ENCODE data around the gene PMM1.

Gene PMM1

DNA sequence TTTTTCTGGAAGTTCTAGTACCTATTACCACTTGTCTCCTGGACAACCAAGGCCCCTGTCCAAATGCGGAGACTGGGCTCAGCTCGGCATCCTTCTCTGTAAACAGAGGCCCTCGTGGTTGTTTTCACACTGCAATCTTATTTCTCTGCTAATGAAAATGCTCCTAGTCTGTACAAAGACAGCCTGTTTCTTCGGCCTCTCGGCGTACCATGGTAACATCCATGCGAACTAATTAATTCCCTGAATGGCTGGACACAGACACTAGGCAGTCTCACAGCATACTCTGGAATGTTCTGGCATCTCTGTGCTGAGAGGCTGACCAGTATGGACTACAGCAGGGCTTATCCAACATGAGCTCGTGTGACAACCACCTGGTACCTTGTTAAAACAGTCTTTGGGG lies 51.1 kb downstream of the PMM1 start:
- DNase-seq, result no peak

DNA sequence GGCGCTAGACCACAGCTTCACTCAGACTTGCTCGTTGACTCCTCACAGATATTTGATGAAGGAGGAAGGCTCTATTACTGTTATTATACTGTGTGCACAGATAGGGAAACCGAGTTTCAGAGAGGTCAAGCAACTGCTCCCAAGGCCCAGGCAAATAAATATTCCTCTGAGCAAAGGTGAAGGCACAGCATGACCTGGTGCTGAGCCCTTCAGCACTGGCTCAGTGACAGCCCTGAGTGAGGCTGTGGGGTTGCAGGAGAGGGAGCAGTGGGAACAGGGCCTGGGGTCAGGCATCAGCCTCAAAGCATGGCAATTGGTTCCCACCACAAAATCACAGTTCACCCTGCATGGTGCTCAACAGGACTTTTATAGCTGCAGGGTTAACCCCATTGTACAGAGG lies 52.4 kb downstream of the PMM1 start:
- DNase-seq, result no peak

DNA sequence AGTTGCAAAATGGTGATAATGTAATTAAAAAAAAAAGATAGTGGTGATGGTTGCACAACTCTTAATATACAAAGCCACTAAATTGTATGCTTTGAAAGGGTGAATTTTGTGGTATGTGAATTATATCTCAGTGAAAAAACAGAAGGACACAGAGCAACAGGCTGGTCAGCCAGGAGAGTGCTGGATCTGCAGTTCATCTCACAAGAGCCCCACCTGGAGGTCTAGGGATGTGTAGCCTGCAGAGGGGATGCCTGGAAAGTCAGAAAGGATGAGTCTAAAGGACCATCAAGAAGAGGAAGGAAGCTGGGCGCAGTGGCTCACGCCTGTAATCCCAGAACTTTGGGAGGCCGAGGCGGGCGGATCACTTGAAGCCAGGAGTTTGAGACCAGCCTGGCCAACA lies 54.4 kb downstream of the PMM1 start:
- DNase-seq, result no peak

DNA sequence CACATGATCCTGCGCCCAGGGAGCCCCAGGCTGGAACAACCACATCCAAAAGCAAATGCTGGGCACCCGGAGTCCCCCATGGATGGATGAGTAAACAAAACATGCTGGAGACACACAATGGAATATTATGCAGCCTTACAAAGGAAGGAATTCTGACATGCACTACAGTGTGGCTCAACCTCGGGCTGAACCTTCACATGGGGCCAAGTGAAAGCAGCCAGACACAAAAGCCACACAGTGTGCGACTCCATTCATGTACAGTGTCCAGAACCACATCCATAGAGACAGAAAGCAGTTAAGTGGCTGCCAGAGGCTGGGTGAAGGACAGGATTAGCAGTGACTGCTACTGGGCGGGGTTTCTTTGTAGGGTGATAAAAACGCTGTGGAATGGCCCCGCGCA lies 55.4 kb downstream of the PMM1 start:
- DNase-seq, result no peak

DNA sequence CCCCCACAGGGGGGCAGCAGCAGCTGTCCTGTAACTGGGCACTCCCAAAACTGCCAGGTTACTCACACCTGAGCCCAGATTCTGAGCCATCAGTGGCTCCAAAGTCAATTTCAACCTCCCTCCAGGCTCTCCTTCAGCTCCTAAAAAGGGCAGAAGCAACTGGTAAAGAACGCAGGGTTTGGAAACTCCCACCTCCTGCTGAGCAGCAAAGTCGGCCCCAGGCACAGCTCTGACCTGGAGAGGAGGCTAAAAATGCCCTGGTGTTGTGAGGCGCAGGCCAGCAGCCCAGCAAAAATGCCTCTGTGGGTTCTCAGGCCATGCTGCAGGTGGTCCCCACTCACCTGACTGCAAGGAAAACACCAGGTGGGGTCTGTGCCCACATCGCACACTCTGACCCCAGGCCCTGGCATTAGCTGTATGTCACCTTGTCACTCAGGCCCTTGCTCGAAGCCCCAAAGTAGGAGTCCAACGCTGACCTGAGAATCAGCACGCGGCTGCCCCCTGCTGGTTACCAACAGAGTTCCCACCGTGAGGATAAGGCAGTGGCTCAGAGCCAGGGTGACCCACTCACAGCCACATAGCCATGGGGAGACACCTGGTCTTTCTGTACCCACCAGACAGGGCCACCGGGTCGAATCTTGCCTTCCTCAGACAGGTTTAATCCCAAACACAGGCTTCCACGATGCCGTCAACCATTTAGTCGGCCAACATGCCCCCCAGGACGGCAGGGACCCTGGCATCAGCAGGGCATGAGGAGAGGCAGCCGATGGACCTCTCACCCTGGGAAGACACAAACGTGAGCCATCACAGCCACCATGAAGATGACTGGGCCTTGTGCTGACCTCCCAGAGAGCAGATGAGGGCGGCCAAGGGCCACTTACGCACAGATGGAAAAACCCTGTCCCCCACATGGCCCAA lies 56.5 kb downstream of the PMM1 start:
- no peak for DNase-seq

DNA sequence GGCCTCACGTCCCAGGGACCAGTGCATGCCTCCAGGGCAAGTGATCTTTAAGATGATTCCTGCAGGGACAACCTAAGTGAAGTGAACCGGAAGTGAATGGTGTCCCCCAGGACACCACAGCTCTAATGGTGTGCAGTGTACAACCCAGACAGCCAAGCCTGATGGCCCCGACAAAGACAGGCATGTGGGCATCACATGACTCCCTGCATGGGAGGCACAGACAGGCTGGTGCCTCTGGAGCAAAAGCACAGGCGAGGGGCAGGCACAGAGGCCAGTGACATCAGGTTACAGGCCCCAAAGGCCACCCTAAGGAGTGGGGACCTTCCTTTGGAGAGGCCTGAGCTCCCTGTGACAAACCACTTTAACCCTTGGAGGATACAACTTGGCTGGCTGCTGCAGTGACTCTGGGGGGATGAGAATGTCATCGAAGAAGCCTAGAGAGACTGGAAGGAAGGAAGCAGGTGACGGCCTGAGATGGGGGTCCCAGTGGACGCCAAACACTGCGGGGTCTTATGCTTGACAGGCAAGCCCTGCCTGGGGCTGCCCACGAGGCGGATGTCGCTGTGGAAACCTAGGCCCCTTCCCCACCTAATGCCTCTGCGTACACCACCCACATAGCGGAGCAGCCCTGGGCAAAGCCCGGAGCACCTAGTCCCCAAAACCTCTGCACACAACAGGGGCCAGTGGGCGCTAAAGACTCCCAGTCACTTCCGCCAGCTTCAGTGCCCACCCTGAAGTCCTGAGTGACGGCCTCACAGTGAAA lies 57.7 kb downstream of the PMM1 start:
- DNase-seq, result no peak

DNA sequence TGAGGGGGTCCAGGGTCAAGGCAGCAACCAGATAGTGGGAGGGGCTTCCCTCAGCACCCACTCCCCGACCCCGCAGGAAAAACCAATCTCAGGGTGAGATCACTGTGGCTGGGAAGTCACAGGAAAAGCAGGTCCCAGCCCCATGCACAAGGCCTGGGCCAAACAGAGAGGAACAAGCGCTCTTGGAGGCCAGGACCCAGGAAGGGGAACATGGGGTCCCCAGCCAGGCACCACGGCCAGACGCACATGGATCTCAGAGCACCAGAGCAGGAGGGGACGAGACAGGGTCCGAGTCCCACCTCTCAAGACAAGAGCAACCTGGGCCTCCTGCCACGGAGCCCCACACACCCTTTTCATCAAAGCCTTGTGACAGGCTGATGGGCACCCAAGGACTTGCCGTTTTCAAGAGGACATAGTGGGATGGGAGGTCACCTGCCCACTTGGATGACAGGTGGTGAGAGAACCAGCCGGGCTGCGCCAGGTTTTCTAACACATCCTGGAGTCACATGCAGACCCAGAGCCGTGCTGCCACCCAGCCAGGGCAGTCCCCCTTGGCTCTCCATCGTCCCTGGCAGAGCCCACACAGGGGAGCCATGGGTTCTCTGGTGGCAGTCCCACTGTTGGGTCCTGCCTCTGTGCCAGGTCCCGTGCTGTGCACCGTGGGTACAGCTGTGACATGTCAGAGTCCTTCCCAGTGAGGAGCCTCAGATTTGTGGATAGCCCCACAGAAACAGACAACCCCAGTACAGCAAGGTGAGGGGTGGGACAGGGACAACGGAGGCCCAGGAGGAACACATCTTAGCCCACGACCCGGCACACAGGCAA lies 58.5 kb downstream of the PMM1 start:
- DNase-seq, result no peak

DNA sequence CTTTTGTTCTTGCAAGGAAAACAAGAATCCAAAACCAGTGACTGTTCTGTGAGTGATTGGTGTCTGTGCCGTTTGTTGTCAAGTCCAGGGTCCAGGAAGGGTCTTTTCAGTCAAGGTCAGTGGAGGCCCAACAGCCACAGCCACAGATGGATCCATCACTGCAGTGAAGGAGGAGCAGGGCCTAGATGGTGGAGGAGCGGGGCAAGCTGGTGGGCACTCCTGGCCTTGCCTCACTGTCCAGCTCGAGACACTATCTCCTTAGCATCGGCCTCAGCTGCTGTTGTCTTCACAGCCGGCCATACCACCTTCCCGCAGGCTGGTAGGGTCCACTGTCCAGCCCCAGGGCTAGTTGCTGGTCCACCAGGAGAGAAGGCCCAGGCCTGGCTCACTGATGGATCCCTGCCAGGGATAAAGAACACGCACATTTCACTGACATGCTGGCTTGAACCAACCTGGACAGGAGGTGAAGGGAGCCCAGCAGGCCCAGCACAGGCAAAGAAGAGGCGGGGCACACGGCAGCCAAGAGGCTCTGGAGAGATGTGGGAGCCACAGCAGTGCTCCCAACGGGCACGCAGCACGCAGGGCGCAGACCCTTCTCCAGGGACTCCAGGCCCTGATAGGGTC lies 60.6 kb downstream of the PMM1 start:
- no peak for DNase-seq

DNA sequence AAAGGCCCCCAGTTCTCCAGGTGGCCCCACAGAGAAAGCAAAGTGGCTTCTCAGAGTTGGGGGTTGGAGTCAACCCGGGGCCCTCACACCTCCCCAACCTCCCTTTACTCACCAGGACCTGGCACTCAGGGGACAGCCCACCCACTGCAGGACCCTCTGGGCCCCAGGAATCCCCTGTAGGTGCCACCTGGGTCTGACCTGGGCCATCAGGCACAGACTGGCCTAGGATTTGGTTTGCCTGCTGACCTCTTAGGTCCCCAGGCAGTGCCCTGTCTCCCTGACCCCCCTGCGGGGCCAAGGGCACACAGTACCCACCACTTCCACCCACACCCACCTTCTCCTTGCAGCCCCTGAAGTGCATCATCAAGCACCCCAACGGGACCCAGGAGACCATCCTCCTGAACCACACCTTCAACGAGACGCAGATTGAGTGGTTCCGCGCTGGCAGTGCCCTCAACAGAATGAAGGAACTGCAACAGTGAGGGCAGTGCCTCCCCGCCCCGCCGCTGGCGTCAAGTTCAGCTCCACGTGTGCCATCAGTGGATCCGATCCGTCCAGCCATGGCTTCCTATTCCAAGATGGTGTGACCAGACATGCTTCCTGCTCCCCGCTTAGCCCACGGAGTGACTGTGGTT lies 61.4 kb downstream of the PMM1 start:
- no peak for DNase-seq
